ENCODE data around the gene RUFY3. TPM values are rescaled to one million over a fixed set of nuclear protein-coding genes. Genes with fewer than 3 reads are reported as not detected.

RUFY3 gene
- total and polyA plus RNA-seq, 2 experiments from 2014 or later: 18.3 to 29.2 TPM

GRCh38 chr4:70818173-70818855 is 96.5 kb downstream of the RUFY3 start:
- Histone ChIP-seq H3K79me2 (replicated peaks; ENCODE audit: insufficient read depth) (no peaks in the 10 kb centered on the region; the same call in 1 of the 2 replicates), H3K36me3 (ENCODE audit: insufficient read depth) (peaks cover 36% of the 10 kb centered on the region), H3K27ac (ENCODE audit: low read depth) (no peak overlapping the region), H4K20me1 (replicated peaks; ENCODE audit: insufficient read depth) (peaks cover 3% of the 10 kb centered on the region), H3K4me1 (ENCODE audit: insufficient read depth) (no peaks in the 10 kb centered on the region), H3K27me3 (ENCODE audit: insufficient read depth) (no peaks in the 10 kb centered on the region), H3F3A (replicated peaks; ENCODE audit: low read depth) (no peaks in the 10 kb centered on the region; the same call in 1 of the 2 replicates), H3K9me2 (ENCODE audit: insufficient read depth) (no peaks in the 10 kb centered on the region), H2AFZ (no peak overlapping the region), H3K4me3 (no peak overlapping the region), H3K4me2 (no peak overlapping the region)
- ATAC-seq: no peak
- H3K27ac Mint-ChIP-seq: no peak overlapping the region
- H3K9me3 Mint-ChIP-seq: no peaks in the 10 kb centered on the region
- no peak overlapping the region for H3K4me3 Mint-ChIP-seq
- H3K36me3 Mint-ChIP-seq (ENCODE audit: low read depth): peaks cover 54% of the 10 kb centered on the region
- no peak for TF ChIP-seq EZH2phosphoT487 (IDR thresholded peaks at IDR 0.05; ENCODE audit: unreplicated experiment)
- no peak for TF ChIP-seq NANOG (IDR thresholded peaks at IDR 0.05; ENCODE audit: borderline replicate concordance)
- TF ChIP-seq ZNF114 (CRISPR knock-in tag; IDR thresholded peaks at IDR 0.05): no peak
- no peak for TF ChIP-seq EZH2 (IDR thresholded peaks at IDR 0.05; ENCODE audit: low read depth, unreplicated experiment)
- no peak for TF ChIP-seq CREB1 (CRISPR knock-in tag; IDR thresholded peaks at IDR 0.05; ENCODE audit: low read depth)
- no peak for TF ChIP-seq JUNB (IDR thresholded peaks at IDR 0.05; ENCODE audit: unreplicated experiment)
- TF ChIP-seq CTCF (conservative IDR thresholded peaks at IDR 0.05; ENCODE audit: low read depth in 2 of 2): no peak
- no peak for TF ChIP-seq POLR2AphosphoS5 (IDR thresholded peaks at IDR 0.05; ENCODE audit: low read depth)
- TF ChIP-seq, protein P1, sequence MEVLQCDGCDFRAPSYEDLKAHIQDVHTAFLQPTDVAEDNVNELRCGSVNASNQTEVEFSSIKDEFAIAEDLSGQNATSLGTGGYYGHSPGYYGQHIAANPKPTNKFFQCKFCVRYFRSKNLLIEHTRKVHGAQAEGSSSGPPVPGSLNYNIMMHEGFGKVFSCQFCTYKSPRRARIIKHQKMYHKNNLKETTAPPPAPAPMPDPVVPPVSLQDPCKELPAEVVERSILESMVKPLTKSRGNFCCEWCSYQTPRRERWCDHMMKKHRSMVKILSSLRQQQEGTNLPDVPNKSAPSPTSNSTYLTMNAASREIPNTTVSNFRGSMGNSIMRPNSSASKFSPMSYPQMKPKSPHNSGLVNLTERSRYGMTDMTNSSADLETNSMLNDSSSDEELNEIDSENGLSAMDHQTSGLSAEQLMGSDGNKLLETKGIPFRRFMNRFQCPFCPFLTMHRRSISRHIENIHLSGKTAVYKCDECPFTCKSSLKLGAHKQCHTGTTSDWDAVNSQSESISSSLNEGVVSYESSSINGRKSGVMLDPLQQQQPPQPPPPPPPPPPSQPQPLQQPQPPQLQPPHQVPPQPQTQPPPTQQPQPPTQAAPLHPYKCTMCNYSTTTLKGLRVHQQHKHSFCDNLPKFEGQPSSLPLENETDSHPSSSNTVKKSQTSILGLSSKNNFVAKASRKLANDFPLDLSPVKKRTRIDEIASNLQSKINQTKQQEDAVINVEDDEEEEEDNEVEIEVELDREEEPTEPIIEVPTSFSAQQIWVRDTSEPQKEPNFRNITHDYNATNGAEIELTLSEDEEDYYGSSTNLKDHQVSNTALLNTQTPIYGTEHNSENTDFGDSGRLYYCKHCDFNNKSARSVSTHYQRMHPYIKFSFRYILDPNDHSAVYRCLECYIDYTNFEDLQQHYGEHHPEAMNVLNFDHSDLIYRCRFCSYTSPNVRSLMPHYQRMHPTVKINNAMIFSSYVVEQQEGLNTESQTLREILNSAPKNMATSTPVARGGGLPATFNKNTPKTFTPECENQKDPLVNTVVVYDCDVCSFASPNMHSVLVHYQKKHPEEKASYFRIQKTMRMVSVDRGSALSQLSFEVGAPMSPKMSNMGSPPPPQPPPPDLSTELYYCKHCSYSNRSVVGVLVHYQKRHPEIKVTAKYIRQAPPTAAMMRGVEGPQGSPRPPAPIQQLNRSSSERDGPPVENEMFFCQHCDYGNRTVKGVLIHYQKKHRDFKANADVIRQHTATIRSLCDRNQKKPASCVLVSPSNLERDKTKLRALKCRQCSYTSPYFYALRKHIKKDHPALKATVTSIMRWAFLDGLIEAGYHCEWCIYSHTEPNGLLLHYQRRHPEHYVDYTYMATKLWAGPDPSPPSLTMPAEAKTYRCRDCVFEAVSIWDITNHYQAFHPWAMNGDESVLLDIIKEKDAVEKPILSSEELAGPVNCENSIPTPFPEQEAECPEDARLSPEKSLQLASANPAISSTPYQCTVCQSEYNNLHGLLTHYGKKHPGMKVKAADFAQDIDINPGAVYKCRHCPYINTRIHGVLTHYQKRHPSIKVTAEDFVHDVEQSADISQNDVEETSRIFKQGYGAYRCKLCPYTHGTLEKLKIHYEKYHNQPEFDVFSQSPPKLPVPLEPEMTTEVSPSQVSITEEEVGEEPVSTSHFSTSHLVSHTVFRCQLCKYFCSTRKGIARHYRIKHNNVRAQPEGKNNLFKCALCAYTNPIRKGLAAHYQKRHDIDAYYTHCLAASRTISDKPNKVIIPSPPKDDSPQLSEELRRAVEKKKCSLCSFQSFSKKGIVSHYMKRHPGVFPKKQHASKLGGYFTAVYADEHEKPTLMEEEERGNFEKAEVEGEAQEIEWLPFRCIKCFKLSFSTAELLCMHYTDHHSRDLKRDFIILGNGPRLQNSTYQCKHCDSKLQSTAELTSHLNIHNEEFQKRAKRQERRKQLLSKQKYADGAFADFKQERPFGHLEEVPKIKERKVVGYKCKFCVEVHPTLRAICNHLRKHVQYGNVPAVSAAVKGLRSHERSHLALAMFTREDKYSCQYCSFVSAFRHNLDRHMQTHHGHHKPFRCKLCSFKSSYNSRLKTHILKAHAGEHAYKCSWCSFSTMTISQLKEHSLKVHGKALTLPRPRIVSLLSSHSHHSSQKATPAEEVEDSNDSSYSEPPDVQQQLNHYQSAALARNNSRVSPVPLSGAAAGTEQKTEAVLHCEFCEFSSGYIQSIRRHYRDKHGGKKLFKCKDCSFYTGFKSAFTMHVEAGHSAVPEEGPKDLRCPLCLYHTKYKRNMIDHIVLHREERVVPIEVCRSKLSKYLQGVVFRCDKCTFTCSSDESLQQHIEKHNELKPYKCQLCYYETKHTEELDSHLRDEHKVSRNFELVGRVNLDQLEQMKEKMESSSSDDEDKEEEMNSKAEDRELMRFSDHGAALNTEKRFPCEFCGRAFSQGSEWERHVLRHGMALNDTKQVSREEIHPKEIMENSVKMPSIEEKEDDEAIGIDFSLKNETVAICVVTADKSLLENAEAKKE (CRISPR knock-in tag; IDR thresholded peaks at IDR 0.05): no peak
- peaks cover 2% of the 10 kb centered on the region for H3K27me3 Mint-ChIP-seq (ENCODE audit: insufficient read depth, low read depth, poor library complexity)
- DNase-seq (ENCODE audit: low spot score): no peak
- H3K4me1 Mint-ChIP-seq: no peaks in the 10 kb centered on the region

Measured in GM23338 (cell line).